Natural killer cell (primary cell): Measurements from ENCODE around the gene SETX. TPM values are rescaled to one million over a fixed set of nuclear protein-coding genes. Genes with fewer than 3 reads are reported as not detected.

ENCODE experiments used
- ATAC-seq, 3 donors: fragments of 150-1000 bp in 2 of 3; fragments of 200-7000 bp in 1 of 3; cut with Tn5 transposase; 1 replicate in 1 of 3; 2 replicates in 2 of 3; pipeline ENCODE4 v1.10.0; 2021; ENCODE audit warnings: mild to moderate bottlenecking in 2 of 3, moderate library complexity in 2 of 3
- DNase-seq, 2 donors: peaks; one replicate each; pipeline versions ENCODE4 v3.0.0 to v3.0.0-alpha.2; 2013 to 2021; ENCODE audit warnings: mixed read lengths in 1 of 2
- H3K27ac ChIP-seq: one replicate; pipeline ENCODE4 v1.5.1; 2013; ENCODE audit warnings: mild to moderate bottlenecking, low read length
- H3K27me3 ChIP-seq: one replicate; pipeline ENCODE4 v1.6.1; 2013; ENCODE audit warnings: low read length; ENCODE audit not compliant: control insufficient read depth, insufficient read depth
- H3K36me3 ChIP-seq: one replicate; pipeline ENCODE4 v1.6.1; 2013; ENCODE audit warnings: low read length; ENCODE audit not compliant: control insufficient read depth, insufficient read depth
- H3K4me1 ChIP-seq: one replicate; pipeline ENCODE4 v1.6.1; 2013; ENCODE audit warnings: low read length; ENCODE audit not compliant: control insufficient read depth, insufficient read depth
- H3K4me3 ChIP-seq: one replicate; pipeline ENCODE4 v1.5.1; 2013; ENCODE audit warnings: low read length
- H3K9me3 ChIP-seq: one replicate; pipeline ENCODE4 v1.6.1; 2013; ENCODE audit warnings: low read length; ENCODE audit not compliant: control insufficient read depth, insufficient read depth
- H3K27ac Mint-ChIP-seq, 2 donors: one replicate each; pipeline ENCODE4 v1.8.0; 2022; ENCODE audit warnings: mild to moderate bottlenecking in 2 of 2, mixed read lengths in 2 of 2, moderate library complexity in 1 of 2
- H3K27me3 Mint-ChIP-seq, 2 donors: one replicate each; pipeline ENCODE4 v1.8.0; 2022; ENCODE audit warnings: low read depth in 2 of 2, mixed read lengths in 2 of 2
- H3K36me3 Mint-ChIP-seq: one replicate; pipeline ENCODE4 v1.8.0; 2022; ENCODE audit warnings: mixed read lengths
- H3K4me1 Mint-ChIP-seq, 2 donors: one replicate each; pipeline ENCODE4 v1.8.0; 2022; ENCODE audit warnings: mixed read lengths in 2 of 2
- H3K4me3 Mint-ChIP-seq: one replicate; pipeline ENCODE4 v1.8.0; 2022; ENCODE audit warnings: mild to moderate bottlenecking, moderate library complexity, mixed read lengths
- H3K9me3 Mint-ChIP-seq, 2 donors: one replicate each; pipeline ENCODE4 v1.8.0; 2022; ENCODE audit warnings: mixed read lengths in 2 of 2
- CTCF ChIP-seq: fragments of 200-600 bp; IDR thresholded peaks from one replicate; pipeline ENCODE4 v1.8.0; 2022; ENCODE audit warnings: antibody characterized with exemption
- WGBS: methylation state at CpG from one replicate; pipeline ENCODE4 v1.1.7; 2013; ENCODE audit warnings: missing lambda C conversion rate; ENCODE audit not compliant: insufficient coverage; 5-methylcytosine and 5-hydroxymethylcytosine counted together
- intact Hi-C: fragments of 100-400 bp; cut with micrococcal nuclease; formaldehyde crosslinking; loops from one replicate; pipeline ENCODE4 v1.14.2; 2022
- total RNA-seq, 4 donors: library from RNA; stranded (reverse); fragments of 120-200 nt in 1 of 4; gene quantifications; one replicate each; pipeline versions ENCODE4 v1.2.3 to v1.2.4, GENCODE V29; 2013 to 2022

The SETX gene
- total RNA-seq, 3 donors from 2014 or later (not counting 1 experiment from before 2014, with no cell fraction given): 85.3 to 109 (median 97.7) TPM

GRCh38 chr9:132249690-132250089 is 105.1 kb downstream of the SETX start:
- WGBS: 77% methylated on average over 5 of the region's 8 CpGs

GRCh38 chr9:132249123-132249522 is 105.7 kb downstream of the SETX start:
- intact Hi-C loops: loop anchor here (10.0 kb wide), 1 partner anchor 654 kb away; no protein-coding TSS in a partner anchor

More at GRCh38 chr9:132249690-132250089, 105.1 kb downstream of the SETX start:
- Histone ChIP-seq H3K9me3 (no peaks in the 10 kb centered on the region), H3K4me3 (no peak overlapping the region), H3K27ac (no peak overlapping the region), H3K4me1 (no peaks in the 10 kb centered on the region), H3K36me3 (no peaks in the 10 kb centered on the region), H3K27me3 (peaks cover 6% of the 10 kb centered on the region)
- Mint-ChIP-seq H3K27me3 (peaks cover 0 to 13% of the 10 kb centered on the region in 2 donors), H3K4me1 (no peaks in the 10 kb centered on the region), H3K27ac (no peak overlapping the region), H3K36me3 (no peaks in the 10 kb centered on the region), H3K4me3 (no peak overlapping the region), H3K9me3 (no peaks in the 10 kb centered on the region)
- intact Hi-C loops: loop anchor here (10.0 kb wide), 1 partner anchor 655 kb away; no protein-coding TSS in a partner anchor
- no peak for DNase-seq
- ATAC-seq: no peak
- no peak for TF ChIP-seq CTCF

DNA sequence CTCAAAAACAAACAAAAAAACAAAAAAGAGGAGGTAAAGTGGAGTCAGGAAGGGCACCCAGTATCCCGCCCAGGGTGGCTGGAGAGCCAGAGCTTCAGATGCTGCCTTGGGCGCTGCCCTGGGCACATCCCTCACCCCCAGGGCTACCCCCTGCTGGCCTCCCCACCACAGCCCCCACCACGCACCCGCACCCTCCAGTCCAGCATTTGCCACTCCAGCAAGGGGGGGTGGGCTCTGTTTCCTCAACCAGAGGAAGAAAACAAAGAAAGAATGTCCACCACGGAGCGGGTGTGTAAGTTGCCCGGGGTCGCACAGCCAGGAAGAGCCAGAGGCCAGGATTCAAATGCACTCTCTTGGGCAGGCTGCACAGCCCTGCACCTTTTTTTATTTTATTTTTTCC is 106.8 kb downstream of the SETX start:
- Histone ChIP-seq H3K27me3 (peaks cover 8% of the 10 kb centered on the region), H3K9me3 (no peaks in the 10 kb centered on the region), H3K36me3 (no peaks in the 10 kb centered on the region), H3K4me3 (no peak overlapping the region), H3K4me1 (peaks cover 4% of the 10 kb centered on the region), H3K27ac (no peak overlapping the region)
- no peaks in the 10 kb centered on the region for H3K36me3 Mint-ChIP-seq
- peaks cover 0 to 13% of the 10 kb centered on the region in 2 donors for H3K27me3 Mint-ChIP-seq
- DNase-seq: no peak
- H3K9me3 Mint-ChIP-seq: no peaks in the 10 kb centered on the region
- intact Hi-C loops: loop anchor here (10.0 kb wide), 1 partner anchor 653 kb away; no protein-coding TSS in a partner anchor
- no peak for TF ChIP-seq CTCF
- 80% methylated on average over 8 of the region's 8 CpGs for WGBS
- no peak overlapping the region for H3K4me3 Mint-ChIP-seq
- H3K27ac Mint-ChIP-seq: no peak overlapping the region
- H3K4me1 Mint-ChIP-seq: peaks cover 0 to 1% of the 10 kb centered on the region in 2 donors
- ATAC-seq: no peak

More at GRCh38 chr9:132249123-132249522, 105.7 kb downstream of the SETX start:
- no peak for TF ChIP-seq CTCF
- 86% methylated on average over 6 of the region's 6 CpGs for WGBS
- H3K27ac ChIP-seq: no peak overlapping the region
- H3K4me3 ChIP-seq: no peak overlapping the region
- DNase-seq (no peak), ATAC-seq (no peak)
- no peak overlapping the region for H3K27ac Mint-ChIP-seq
- no peaks in the 10 kb centered on the region for H3K9me3 Mint-ChIP-seq
- no peaks in the 10 kb centered on the region for H3K36me3 Mint-ChIP-seq
- H3K4me1 ChIP-seq: no peaks in the 10 kb centered on the region
- H3K27me3 ChIP-seq: peaks cover 6% of the 10 kb centered on the region
- H3K27me3 Mint-ChIP-seq: peaks cover 0 to 13% of the 10 kb centered on the region in 2 donors
- H3K4me3 Mint-ChIP-seq: no peak overlapping the region
- H3K4me1 Mint-ChIP-seq: no peaks in the 10 kb centered on the region
- H3K9me3 ChIP-seq: no peaks in the 10 kb centered on the region
- H3K36me3 ChIP-seq: no peaks in the 10 kb centered on the region

DNA sequence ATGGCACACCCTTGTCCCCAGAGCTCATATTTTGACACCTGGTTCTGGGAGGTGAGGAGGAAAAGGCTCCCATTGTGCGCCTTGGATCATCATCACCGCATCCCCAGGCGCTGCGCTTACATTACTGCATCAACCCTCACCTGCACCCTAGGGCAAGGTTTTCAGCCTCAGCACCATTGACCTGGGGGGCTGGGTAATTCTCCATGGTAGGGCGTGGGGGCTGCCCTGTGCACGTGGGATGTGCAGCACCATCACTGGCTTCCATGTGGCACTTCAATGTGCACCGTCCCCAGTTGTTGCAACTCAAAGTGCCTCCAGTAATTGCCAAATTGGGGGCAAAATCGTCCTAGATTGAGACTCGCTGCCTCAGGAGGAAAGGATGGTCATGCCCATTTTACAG is 109.3 kb downstream of the SETX start:
- Mint-ChIP-seq H3K36me3 (no peaks in the 10 kb centered on the region), H3K4me3 (no peak overlapping the region), H3K27me3 (peaks cover 0 to 13% of the 10 kb centered on the region in 2 donors), H3K4me1 (peaks cover 6 to 15% of the 10 kb centered on the region in 2 donors), H3K27ac (no peak overlapping the region), H3K9me3 (no peaks in the 10 kb centered on the region)
- H3K4me3 ChIP-seq: no peak overlapping the region
- H3K9me3 ChIP-seq: no peaks in the 10 kb centered on the region
- WGBS: 89% methylated on average over 9 of the region's 9 CpGs
- peaks cover 18% of the 10 kb centered on the region for H3K4me1 ChIP-seq
- H3K36me3 ChIP-seq: no peaks in the 10 kb centered on the region
- TF ChIP-seq CTCF: no peak
- intact Hi-C loops: loop anchor here (10.0 kb wide), 1 partner anchor 651 kb away; no protein-coding TSS in a partner anchor
- peaks cover 8% of the 10 kb centered on the region for H3K27me3 ChIP-seq
- ATAC-seq: no peak
- H3K27ac ChIP-seq: no peak overlapping the region
- DNase-seq: no peak
